ENCODE data around the gene NAT9.

GRCh38 chr17:74733365-74734122 lies 42.6 kb downstream of the NAT9 start:
- TF ChIP-seq, protein P1, sequence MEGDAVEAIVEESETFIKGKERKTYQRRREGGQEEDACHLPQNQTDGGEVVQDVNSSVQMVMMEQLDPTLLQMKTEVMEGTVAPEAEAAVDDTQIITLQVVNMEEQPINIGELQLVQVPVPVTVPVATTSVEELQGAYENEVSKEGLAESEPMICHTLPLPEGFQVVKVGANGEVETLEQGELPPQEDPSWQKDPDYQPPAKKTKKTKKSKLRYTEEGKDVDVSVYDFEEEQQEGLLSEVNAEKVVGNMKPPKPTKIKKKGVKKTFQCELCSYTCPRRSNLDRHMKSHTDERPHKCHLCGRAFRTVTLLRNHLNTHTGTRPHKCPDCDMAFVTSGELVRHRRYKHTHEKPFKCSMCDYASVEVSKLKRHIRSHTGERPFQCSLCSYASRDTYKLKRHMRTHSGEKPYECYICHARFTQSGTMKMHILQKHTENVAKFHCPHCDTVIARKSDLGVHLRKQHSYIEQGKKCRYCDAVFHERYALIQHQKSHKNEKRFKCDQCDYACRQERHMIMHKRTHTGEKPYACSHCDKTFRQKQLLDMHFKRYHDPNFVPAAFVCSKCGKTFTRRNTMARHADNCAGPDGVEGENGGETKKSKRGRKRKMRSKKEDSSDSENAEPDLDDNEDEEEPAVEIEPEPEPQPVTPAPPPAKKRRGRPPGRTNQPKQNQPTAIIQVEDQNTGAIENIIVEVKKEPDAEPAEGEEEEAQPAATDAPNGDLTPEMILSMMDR (IDR thresholded peaks at IDR 0.05): no peak
- TF ChIP-seq EP300 (IDR thresholded peaks at IDR 0.05): no peak
